ENCODE data around the gene FCHO1. TPM values are rescaled to one million over a fixed set of nuclear protein-coding genes. Genes with fewer than 3 reads are reported as not detected.

FCHO1 gene
- total and polyA plus RNA-seq, 9 donors = 0.95 to 4.3 (median 2.8) TPM

- Histone ChIP-seq H3K4me3 (no peak overlapping the region), H3K27me3 (no peaks in the 10 kb centered on the region), H3K4me1 (ENCODE audit: insufficient read depth) (peaks cover 3% of the 10 kb centered on the region), H3K27ac (no peak overlapping the region), H3K36me3 (no peaks in the 10 kb centered on the region), H3K9me3 (no peaks in the 10 kb centered on the region)
- TF ChIP-seq EP300 (IDR thresholded peaks at IDR 0.05) = no peak
- TF ChIP-seq CTCF (IDR thresholded peaks at IDR 0.05) = no peak
- no peak for TF ChIP-seq POLR2A (IDR thresholded peaks at IDR 0.05)
- intact Hi-C loops (cut with DNase I) = no loop called here
- WGBS, 3 donors = 27 to 38% (median 35%) methylated on average over 18 of the region's 18 CpGs
- peak in 3 of 5 donors; percentile 37 to 64 (median 59) for DNase-seq
Measured at GRCh38 chr19:17739121-17739875, 12.0 kb upstream of the FCHO1 start.

- Histone ChIP-seq H3K4me1 (ENCODE audit: insufficient read depth) (peaks cover 3% of the 10 kb centered on the region), H3K4me3 (no peak overlapping the region), H3K36me3 (no peaks in the 10 kb centered on the region), H3K27ac (no peak overlapping the region), H3K27me3 (no peaks in the 10 kb centered on the region), H3K9me3 (no peaks in the 10 kb centered on the region)
- DNase-seq = no peak
- intact Hi-C loops (cut with DNase I) = no loop called here
- TF ChIP-seq EP300 (IDR thresholded peaks at IDR 0.05) (no peak), POLR2A (IDR thresholded peaks at IDR 0.05) (no peak), CTCF (IDR thresholded peaks at IDR 0.05) (no peak)
- 92 to 96% (median 95%) methylated on average over 2 of the region's 2 CpGs for whole genome bisulfite sequencing, 3 donors
Measured at GRCh38 chr19:17741456-17741855, 9.8 kb upstream of the FCHO1 start.

- TF ChIP-seq CTCF (IDR thresholded peaks at IDR 0.05) = no peak
- TF ChIP-seq POLR2A (IDR thresholded peaks at IDR 0.05) = no peak
- no peak for TF ChIP-seq EP300 (IDR thresholded peaks at IDR 0.05)
- Histone ChIP-seq H3K36me3 (no peaks in the 10 kb centered on the region), H3K9me3 (no peaks in the 10 kb centered on the region), H3K4me1 (ENCODE audit: insufficient read depth) (peaks cover 3% of the 10 kb centered on the region), H3K27me3 (no peaks in the 10 kb centered on the region), H3K27ac (no peak overlapping the region), H3K4me3 (no peak overlapping the region)
- 80 to 86% (median 82%) methylated on average over 6 of the region's 6 CpGs for WGBS, 3 donors
- no peak for DNase-seq
- intact Hi-C loops (cut with DNase I) = no loop called here
Measured at GRCh38 chr19:17743874-17744580, 7.2 kb upstream of the FCHO1 start.

- no peak for TF ChIP-seq POLR2A (IDR thresholded peaks at IDR 0.05)
- TF ChIP-seq CTCF (IDR thresholded peaks at IDR 0.05) = no peak
- TF ChIP-seq EP300 (IDR thresholded peaks at IDR 0.05) = no peak
- peaks cover 3% of the 10 kb centered on the region for H3K4me1 ChIP-seq (ENCODE audit: insufficient read depth)
- no peaks in the 10 kb centered on the region for H3K36me3 ChIP-seq
- WGBS, 3 donors = 4 to 6% (median 4%) methylated on average over 45 to 75 of the region's 75 CpGs
- intact Hi-C loops (cut with DNase I) = no loop called here
- DNase-seq = peak; percentile 93 to 95 (median 94)
- peak overlapping the region; percentile 40 for H3K4me3 ChIP-seq
- H3K27me3 ChIP-seq = no peaks in the 10 kb centered on the region
- H3K27ac ChIP-seq = no peak overlapping the region
- H3K9me3 ChIP-seq = no peaks in the 10 kb centered on the region
Measured at GRCh38 chr19:17747205-17748098, 3.8 kb upstream of the FCHO1 start.

Data from ovary (tissue), 9 donors.